IPS-NIHi11 (cell line): ENCODE data around the gene MT1B.
"Not testable (repeated sequence)": the region's sequence is repeated elsewhere in the genome, so short reads cannot be mapped to it uniquely, and the experiment has no call there.

Experiments
- DNase-seq: peaks from one replicate; pipeline ENCODE4 v3.0.0; 2012; ENCODE audit warnings: mixed read lengths, low spot score

The MT1B gene

DNA sequence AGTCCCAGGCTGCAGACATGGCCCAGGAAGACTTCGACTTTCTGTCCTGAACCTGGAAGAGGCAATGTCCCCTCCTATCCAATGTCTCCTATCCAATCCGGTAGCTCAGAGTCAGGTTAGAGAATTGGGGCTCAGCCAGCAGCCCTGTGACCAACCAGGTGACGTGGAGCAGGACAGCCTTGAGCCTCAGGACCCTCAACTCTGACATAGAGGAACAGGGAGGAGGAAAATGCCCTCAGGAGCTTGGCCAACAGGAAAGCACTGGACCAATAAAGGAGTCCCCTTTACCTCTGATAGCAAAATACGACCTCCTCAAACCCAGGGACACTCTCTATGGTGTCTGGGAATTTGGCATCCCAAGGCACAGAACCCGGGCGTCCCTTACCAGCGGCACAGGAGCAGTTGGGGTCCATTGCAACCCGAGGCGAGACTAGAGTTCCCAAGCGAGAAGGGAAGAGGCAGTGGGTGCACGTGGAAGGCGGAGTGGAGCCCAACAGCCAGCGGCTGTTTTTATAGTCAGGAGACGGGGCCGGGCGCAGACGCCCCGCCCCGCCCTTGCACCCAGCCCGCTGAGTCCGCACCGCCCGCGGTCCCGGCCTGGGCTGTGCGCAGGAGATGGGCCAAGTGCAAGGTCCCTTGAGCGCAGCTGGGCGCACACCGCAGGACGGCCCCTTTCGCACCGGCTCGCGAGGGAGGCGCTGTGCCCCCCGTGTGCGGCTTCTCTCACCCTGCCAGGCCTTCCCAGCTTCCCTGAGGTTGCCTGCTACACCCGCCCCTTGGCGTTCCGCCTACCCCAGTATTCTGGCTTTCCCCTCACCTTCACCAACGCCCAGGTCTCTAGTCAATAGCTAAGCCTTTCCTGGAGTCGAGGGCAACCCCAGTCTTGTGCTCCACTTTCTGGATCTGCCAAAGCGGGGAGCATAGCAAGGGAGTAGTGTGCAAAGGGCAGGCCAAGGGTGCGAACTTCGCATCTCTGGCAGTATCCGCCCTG, 16.2 kb downstream of the MT1B start, which contains the start of gene MT1G:
TSS of gene MT1G (minus strand) at position 485 of the 991 bp plus-strand sequence. CDS start at position 413, 72 bp downstream.
- DNase-seq, result no peak

DNA sequence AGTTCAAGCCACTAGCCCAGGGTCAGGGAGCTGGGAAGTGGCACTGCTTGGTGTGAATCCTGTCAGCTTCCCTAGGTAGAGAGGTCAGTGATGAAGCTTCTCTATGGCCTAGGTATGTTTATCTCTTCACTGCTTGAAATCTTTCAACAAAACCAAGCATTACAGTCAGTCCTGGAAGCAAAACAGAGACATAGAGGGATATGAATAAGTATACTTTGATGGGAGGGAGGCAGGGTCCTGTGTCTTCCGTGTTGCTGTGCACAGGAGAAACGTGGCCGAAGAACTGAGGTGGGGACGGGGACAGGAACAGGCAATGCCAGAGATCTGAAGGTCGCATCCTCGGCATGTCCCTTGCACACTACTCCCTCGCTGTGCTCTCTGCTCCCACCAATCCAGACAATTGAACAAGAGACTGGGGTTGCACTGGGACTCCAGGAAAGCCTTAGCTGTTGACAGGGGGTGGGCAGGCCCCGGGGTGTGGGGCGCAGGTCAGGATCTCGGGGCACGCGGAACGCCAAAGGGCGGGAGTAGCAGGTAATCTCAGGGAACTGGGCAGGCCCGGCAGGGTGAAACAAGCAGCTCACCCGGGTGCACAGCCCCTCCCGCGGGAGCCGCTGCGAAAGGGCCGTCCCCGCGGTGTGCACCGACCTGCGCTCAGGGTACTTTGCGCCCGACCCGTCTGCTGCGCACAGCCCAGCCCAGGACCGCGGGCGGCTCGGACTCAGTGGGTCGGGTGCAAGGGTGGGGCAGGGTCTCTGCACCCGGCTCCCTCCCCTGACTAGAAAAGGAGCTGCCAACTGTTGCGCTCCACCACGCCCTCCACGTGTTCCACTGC, 17.5 kb downstream of the MT1B start, which contains the start of gene MT1H:
TSS of gene MT1H (plus strand) at position 810 of the 835 bp plus-strand sequence. CDS start 71 bp downstream, outside the sequence.
- DNase-seq, result no peak

DNA sequence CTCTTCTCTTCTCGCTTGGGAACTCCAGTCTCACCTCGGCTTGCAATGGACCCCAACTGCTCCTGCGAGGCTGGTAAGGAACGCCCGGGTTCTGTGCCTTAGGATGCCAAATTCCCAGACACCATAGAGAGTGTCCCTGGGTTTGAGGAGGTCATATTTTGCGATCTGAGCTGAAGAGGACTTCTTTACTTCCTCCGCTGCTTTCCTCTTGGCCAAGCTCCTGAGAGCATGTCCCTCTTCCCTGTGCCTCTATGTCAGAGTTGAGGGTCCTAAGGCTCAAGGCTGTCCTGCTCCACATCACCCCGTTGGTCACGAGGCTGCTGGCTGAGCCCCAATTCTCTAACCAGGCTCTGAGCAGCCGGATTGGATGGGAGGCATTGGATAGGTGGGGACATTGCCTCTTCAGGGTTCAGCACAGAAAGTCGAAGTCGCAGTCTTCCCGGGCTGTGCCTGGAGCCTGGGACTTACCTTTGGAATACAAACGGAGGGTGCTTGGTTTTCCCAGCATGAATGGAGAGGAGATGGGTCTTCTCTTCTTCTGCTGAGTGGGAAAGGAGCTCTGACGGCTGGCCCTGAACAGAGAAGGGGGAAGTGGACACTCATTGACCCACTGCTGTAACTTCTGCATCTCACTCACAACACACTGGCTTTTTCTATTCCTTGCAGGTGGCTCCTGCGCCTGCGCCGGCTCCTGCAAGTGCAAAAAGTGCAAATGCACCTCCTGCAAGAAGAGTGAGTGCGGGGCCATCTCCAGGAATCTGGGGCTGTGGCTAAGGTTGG, 18.3 kb downstream of the MT1B start:
- DNase-seq, result no peak

DNA sequence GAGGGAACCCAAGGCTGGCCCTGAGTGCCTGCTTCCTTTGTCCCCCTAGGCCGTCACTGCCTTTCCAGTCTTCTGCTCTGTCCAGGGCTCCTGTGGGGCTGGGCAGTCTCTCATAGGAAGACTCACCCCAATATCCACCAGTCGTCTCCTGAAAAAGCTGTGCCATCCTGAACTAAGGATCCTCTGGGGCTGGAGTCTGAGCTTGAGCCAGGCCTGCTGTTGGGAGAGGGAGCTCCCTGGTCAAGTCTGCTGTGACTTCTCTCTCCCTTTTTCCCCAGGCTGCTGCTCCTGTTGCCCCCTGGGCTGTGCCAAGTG, 18.9 kb downstream of the MT1B start:
- DNase-seq, result no peak

DNA sequence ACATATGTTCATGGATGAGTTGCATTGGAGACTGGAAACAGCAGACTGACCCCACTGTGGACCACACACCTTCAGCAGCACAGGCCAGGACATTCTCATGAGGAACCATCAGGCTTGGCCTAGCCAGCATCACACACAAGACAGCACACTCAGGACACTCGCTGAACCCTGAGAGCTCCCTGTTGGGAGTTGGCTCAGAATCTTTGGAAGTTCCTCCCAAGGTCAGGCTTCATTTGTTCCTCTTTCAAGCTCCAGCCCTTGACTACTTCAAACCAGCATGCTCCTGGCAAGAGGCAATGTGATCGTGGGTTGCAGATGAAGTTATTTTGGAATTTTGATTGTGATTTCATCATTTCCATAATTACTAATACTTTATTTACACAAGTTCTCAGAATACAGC, 20.0 kb downstream of the MT1B start:
- DNase-seq, result not testable (repeated sequence)

DNA sequence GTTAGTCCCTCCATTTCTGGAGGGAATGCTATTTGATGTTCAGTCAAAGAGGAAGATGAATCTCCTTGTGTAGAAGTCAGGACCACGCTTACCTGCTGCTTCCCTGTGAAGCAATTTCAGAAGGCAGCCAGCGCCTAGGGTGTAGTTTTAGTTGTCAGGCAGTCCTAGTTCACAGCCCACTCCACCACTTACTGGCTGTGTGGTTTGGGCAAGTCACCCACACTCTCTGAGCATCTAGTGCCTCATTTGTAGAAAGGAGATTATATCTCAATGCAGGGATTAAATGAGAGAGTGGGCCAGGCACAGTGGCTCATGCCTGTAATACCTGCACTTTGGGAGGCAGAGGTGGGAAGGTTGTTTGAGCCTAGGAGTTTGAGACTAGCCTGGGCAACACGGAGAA, 20.5 kb downstream of the MT1B start:
- DNase-seq, result not testable (repeated sequence)

DNA sequence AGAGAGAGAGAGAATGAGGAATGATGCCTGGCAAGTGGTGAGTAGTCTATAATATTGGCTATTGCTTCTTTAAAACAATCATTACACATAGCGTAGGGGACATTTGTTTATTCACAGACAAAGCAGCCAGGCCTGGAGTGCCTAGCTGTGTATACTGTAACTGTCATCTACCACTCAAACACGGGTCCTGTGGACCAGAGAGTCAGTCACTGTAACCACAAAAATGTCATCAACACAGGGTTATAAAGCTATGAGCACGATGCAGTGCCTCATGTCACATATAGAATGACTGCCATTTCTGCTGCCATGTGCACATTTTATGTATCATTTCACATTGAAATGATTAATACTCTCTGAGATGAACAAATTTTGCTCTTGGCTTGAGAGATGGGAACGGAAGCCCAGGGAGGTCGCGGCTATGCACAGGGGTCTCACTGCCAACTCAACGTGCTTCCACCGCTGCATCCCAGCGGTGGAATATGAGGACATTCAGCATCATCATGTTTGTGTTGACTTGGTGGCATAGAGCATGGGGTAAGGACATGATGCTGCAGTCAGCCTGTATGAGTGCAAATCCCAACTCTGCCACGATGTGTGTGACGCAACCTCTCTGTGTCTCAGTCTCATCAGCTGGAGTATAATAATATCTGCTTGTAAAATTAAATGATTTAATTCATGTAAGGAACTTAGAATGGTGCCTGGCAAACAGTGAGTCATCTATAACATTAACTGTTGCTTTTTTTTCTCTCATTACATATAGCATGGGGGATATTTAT, 21.3 kb downstream of the MT1B start:
- no peak for DNase-seq

DNA sequence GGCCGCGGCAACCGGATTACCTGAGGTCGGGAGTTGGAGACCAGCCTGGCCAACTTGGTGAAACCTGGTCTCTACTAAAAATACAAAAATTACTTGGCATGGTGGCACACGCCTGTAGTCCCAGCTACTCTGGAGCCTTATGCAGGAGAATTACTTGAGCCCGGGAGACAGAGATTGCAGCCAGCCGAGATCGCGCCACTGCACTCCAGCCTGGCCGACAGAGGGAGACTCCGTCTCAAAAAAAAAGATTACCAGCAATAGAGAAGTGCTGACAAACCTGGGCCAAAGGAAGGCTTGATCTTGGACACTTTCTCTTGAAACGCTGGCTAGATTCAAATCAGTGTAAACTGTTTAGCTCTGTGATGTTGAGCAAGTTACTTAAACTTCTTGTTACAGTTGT, 22.2 kb downstream of the MT1B start:
- DNase-seq, result no peak

DNA sequence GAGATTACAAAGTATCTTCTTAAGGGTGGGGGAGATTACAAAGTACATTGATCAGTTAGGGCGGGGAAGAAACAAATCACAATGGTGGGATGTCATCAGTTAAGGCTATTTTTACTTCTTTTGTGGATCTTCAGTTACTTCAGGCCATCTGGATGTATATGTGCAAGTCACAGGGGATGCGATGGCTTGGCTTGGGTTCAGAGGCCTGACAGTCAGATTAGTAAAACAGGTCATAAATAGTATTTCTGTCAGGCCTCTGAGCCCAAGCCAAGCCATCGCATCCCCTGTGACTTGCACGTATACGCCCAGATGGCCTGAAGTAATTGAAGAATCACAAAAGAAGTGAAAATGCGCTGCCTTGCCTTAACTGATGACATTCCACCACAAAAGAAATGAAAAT, 22.9 kb downstream of the MT1B start:
- DNase-seq, result not testable (repeated sequence)

DNA sequence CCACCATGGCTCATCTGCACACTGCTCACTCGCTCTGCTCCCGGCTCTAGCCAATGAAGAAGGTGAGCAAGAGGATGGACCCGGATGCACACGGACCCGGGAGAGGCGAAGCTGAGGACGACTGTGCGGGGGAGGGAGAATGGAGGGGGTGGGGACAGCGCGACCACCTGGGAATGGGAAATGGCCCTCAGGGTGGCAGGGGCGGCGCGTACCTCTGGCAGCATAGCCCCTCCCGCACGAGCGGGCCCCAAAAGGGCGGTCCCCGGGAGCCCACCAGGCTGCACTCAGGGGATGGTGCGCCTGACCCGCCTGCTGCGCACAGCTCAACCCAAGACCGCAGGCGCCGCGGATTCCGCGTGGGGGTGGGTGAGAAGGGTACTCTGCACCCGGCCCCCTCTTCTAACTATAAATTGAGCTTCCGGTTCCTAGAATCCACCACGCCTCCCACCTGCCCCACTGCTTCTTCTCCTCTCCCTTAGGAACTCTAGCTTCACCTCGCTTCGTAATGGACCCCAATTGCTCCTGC, 24.1 kb downstream of the MT1B start:
- DNase-seq, result no peak

DNA sequence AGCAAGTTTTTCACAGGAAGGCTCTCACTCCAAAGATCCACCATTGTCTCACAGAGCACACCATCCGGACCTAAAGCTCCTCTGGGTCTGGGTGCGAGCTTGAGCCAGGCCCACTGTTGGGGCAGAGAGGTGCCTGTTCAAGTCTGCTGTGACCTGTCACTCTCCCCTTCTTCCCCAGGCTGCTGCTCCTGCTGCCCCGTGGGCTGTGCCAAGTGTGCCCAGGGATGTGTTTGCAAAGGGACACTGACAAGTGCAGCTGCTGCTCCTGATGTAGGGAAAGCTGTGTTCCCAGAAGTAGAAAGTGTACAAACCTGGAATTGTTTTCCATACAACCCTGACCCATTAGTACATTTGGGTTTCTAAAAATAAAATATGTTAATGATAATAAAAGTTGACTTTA, 25.8 kb downstream of the MT1B start:
- DNase-seq, result no peak

DNA sequence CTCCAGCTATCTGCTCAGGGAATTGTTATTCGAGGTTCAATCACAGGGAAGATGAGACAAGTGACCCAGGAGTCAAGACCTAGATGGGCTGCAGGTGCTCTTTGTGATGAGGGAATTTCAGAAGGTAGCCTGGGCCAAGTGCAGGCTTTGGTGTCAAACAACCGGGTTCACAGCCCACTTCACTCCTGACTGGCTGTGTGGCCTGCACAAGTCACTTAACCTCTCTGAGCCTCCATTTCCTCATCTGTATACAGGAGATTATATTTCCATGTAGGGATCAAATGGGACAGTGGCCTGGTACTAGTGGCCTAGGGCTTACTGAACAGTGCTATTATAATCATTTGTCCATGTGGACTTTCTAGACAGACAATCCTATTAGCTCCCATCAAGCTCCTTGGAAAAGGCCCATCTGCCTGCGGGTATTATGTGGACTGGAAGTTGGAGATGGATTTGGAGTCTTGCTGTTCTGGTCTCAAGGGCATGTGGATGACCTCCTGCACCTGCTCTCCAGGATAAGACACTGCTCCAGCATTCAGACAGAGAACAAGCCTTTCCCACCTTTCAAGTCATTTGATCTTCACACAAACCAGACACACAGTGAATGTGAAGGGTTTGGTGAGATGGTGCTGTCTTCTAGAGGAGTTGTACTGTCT, 27.5 kb downstream of the MT1B start:
- no peak for DNase-seq

DNA sequence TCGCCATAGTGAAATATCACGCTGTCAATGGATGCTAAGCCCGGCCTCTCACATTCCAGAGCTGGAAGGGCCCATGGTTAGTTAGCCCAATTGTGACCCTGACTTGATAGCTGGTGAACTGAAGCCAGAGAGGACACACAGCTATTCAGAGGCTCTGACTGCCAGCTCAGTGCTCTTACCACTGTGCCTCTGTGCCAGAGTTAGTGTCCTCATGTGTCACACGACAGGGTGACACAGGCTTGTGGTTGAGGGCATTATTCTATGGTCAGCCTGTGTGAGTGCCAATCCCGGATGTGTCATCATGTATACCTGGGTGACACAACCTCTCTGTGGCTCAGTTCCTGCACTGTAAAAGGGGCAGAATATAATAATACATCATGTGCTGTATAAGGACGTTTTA, 28.1 kb downstream of the MT1B start:
- DNase-seq, result no peak

DNA sequence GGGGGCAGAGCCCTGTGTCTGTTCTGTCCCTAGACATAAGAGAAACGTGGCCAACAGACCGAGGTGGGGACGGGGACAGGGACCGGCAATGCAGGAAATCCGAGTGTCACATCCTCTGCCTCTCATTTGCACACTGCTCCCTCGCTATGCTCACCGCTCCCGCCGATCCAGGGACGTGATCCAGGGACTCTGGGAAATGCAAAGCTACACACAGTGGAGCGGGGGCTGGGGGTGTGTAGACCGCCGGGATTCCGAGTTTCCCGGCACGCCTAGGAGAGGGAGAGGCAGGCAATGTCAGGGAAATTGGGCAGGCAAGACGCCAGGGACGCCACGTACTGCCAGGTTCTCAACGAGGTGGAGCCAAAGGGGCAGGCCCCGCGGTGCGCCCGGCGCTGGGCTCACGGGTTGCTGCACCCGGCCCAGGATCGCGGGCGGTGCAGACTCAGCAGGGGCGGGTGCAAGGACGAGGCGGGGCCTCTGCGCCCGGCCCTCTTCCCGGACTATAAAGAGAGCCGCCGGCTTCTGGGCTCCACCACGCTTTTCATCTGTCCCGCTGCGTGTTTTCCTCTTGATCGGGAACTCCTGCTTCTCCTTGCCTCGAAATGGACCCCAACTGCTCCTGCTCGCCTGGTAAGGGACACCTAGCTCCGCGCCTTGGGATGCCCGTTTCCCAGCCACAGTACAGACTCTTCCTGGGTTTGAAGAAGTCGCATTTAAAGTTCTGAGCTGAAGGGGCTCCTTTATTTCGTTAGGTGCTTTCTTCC, 30.4 kb downstream of the MT1B start, which contains the start of gene MT1X:
TSS of gene MT1X (plus strand) at position 532 of the 764 bp plus-strand sequence. CDS start at position 603, 71 bp downstream.
- peak; percentile 88 for DNase-seq

DNA sequence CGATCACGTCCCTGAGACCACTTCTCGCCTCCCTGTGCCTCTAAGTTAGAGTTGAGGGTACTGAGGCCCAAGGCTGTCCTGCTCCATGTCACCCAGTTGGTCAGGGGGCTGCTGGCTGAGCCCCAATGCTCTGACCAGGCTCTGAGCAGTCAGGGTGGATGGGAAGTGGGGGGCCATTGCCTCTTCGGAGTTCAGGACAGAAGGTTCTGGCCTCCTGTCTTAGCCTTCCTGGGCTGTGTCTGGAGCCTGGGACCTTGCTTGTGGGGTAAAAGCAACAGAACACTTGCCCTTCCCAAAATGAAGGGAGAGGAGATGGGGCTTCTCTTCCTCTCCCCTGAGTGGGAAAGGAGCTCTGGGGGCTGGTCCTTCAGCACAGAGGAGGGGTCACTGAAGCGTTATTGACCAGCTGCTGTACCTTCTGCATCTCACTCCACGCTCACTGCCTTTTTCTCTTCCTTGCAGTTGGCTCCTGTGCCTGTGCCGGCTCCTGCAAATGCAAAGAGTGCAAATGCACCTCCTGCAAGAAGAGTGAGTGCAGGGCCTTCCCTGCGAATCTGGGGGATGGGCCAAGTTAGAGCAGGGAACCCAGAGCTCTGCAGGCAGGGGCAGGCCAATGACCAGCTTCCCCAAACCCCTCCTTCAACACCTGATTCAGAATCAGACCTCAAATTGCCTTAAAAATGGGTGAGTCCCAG, 31.2 kb downstream of the MT1B start:
- DNase-seq, result no peak

DNA sequence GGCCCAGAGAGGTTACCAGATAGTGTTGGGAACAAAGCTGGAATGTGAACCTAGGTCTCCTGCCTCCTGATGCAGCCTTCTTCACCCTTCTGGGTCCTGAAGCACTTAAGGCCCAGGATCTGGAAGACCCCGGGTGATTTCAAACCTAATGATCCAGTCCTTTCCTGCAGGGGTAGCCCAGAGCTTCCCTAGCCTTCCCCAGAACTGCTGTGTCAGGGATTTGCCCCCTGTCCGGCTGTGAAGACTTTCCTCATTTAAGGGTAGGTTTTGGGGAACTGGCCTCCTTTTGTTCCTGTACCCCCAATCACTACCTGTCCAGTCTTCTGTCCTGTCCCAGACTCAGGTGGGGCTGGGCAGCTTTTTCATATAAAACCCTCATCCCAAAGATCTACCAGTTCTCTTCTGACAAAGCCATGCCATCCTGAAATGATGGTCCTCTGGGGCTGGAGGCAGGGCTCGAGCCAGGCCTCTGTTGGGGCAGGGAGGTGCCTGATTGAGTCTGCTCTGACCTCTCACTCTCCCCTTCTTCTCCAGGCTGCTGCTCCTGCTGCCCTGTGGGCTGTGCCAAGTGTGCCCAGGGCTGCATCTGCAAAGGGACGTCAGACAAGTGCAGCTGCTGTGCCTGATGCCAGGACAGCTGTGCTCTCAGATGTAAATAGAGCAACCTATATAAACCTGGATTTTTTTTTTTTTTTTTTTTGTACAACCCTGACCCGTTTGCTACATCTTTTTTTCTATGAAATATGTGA, 31.9 kb downstream of the MT1B start:
- DNase-seq, result no peak

DNA sequence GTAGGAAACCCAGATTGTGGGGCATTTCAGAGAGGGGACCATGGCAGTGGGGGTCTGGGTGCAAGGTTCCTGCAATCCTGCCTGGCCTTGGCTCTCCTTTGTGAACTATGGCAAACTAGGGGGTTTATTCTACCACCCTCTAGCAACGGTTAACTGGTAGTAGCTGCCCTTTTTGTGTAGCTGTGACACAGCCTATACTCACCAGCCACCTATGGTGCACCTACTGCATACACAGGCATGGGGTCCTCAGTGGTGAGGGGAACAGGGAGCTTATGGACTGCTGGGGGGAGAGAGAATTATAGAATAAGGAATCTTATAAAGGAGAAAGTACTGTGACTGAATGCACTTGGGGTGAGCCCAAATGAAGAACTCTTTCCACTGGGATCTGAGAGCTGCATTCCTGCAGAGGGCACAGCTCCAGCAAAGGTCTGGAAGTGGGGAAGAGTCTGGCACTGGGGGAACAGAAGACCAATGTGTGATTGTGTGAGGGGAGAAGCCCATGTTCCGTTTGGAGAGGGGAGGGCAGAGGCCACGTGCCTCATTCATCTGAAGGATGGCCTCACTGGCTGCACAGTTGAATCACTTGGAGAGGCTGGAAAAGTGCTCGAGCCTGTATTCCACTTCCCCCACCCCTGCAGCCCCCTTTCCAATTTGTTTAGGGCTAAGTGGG, 32.7 kb downstream of the MT1B start:
- no peak for DNase-seq
